ENCODE results near the gene KIT.

Gene KIT

DNA sequence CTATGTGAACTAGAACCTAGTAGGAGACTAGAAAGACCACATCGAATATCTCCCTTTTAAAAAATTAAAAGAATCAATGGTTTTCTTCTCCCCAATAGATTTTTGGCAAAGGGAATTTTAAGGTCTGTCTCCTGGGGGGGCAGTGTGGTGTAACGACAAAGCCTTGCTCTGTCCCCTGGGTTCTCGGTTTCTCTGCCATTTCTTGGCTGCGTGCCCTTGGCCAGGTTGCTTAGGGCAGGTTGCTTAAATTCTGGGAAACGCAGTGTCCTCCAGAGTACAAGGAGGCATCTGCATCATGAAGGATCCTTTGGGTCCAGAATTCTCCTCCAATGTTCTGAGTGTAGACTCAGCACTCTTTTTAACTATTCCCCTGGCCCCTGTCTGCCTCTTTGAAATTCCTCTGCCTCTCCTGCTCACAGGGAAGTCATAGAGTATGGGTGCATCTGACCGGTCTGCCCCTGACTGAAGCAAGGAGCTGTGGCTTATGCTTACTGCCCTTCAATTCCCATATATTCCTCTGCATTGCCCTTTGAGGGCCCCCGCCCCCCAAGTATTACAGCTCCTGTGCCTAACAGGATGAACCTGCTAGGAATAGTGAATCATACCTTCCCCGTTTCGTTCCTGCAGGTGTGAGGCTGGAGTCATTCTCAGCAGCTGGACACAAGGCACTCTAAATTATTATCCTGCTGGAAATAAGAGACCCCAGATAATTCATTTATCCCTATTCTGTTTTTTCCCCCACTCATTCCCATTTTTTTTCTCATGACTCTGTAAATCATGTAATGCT is 2.2 kb downstream of the KIT start:
- intact Hi-C loops (cut with DNase I), result no loop called here
- no peak for DNase-seq

GRCh38 chr4:54660591-54660990 is 2.8 kb downstream of the KIT start:
- intact Hi-C loops (cut with DNase I), result no loop called here
- no peak for DNase-seq

GRCh38 chr4:54661169-54661568 is 3.4 kb downstream of the KIT start:
- no peak for DNase-seq
- intact Hi-C loops (cut with DNase I), result no loop called here

DNA sequence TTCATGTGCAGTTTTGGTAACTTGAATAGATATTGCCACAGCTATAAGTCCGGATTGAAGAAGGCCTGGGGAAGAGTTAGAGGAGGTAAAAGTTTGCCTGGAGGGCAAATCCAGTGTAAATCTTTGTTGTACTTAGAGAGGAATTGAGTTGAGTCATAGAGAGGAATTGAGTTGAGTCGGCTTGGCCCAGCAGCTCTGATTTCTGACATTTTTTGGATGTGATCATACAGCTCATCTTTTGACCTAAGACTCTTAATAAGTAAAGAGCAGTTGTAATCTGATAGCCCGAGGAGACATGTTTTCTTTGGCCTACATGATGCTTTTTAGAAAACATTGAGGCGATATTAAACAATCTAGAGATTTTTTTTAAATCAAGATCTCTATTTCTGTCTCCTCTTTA is 3.9 kb downstream of the KIT start:
- intact Hi-C loops (cut with DNase I), result no loop called here
- DNase-seq, result no peak

DNA sequence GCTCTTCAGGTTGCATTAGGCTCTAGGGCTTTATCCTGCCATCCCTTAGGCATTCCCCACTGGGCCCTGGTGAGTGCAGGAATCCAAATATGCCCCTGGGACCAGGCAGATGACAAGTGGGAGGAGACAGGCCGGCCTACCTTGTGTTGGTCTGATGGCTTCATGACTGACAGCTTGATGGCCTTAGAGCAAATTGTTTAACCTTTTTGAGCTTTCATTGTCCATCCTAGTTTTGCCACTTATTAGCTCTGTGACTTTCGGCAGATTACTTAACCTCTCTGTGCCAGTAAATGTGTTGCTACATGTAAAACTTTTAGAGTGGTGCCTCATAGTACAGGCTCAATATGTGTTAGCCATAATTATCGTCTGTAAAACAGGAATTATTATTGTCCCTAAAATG is 4.4 kb downstream of the KIT start:
- no peak for DNase-seq
- intact Hi-C loops (cut with DNase I), result no loop called here

- intact Hi-C loops (cut with DNase I), result no loop called here
- DNase-seq, result no peak
Measured at GRCh38 chr4:54662901-54663585, 5.3 kb downstream of the KIT start.

DNA sequence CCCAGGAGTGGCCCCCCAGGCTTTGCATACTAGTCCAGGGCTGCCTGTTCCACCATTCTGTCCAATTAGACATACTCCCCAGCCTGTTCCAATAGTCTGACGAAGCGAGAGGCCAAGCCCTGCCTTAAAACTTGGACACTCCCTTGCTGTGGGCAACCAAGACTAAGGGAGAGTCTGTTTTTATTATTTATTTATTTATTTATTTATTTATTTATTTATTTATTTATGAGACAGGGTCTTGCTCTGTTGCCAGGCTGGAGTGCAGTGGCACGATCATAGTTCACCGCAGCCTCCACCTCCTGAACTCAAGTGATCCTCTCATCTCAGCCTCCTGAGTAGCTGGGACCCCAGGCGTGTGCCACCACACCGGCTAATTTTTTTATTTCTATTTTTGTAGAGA is 6.6 kb downstream of the KIT start:
- intact Hi-C loops (cut with DNase I), result no loop called here
- DNase-seq, result no peak

DNA sequence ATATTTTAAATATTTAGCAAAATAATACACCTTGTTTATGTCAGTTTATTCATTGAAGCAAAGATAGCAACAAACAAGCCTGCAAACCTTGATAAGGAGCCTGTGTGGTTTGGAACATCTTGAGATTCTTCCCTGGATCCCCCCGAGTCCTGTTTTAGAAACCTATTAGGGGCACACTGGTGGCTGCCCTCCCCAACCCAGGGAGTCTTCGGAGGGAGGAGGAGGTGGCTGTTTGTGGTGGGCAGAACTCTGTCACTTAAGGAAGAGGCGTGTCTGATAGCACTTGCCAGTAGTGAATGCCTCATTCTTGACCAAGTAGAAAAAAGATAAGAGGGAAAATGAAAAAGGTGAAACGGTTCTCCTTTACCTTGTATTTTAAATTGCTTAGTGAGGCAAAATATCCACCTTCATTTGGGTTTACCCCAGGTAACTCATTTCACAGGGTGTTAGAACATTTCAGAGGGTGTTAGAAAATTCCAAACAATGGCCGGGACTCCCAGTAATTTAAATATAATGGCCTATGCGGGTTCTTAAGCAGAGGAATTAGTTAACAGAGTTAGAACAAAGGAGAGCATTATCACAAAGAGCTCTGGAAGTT is 10.4 kb downstream of the KIT start:
- no peak for DNase-seq

GRCh38 chr4:54669831-54670230 is 12.1 kb downstream of the KIT start:
- intact Hi-C loops (cut with DNase I), result no loop called here
- DNase-seq, result no peak

More for the DNA sequence above, 10.4 kb downstream of the KIT start:
- intact Hi-C loops (cut with DNase I), result no loop called here

DNA sequence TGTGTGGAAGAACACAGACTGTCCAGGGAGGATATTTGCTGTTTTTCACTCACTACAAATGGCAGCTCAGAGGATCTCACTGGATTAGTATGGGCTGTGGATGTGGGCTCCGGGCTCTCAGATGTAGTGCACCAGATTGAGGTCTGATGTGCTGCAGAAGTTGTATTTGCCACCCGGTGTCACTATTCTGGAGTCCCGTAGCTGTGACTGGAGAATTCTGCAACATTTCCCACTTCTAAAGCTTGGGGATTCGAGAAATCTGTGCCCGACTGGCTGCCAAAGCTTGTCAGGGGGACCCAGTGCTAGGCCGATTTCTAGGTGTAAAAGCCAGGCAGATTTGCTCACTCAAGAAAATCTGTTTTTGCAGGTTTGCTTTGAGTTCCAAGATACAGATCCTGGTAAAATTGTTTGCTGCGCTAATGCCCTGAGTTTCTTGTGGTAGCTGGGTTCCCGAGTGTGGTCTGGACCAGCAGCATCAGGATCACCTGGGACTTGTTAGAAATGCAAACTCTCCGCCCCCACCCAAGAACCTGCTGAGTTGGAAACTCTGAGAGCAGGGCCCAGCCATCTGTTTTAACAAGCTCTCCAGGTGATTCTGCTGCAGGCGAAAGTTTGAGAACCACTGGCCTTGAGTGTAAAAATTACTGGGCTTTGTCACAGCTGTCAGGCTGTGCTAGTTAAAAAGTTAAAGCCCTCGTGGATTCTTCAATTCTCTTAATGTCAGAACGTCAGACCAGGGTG is 18.1 kb downstream of the KIT start:
- DNase-seq, result no peak

GRCh38 chr4:54676658-54677057 is 18.9 kb downstream of the KIT start:
- no peak for DNase-seq
- intact Hi-C loops (cut with DNase I), result no loop called here

More for the DNA sequence above, 18.1 kb downstream of the KIT start:
- intact Hi-C loops (cut with DNase I), result no loop called here

DNA sequence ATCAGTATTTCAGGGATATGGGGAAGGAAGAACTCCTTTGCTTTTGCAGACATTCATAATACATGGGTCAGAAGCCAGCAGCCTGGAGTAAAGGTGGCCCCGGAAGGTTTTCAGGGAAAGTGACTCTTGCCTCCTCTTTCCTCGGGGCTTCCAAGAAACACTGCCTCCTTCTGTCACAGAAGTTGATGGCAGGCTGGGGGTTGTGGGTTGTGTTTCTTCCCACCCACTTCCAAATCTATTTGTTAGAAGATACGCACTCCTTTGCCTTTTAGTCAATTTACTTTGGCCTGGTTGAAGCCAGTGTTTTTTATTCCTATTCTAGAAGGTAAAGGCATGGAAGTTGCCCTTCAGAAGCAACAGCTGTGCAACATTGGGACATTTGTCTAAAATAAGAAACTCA is 19.7 kb downstream of the KIT start:
- no peak for DNase-seq
- intact Hi-C loops (cut with DNase I), result no loop called here

- intact Hi-C loops (cut with DNase I), result no loop called here
- no peak for DNase-seq
Measured at GRCh38 chr4:54677853-54678650, 20.3 kb downstream of the KIT start.

GRCh38 chr4:54678826-54679225 is 21.1 kb downstream of the KIT start:
- intact Hi-C loops (cut with DNase I), result no loop called here
- DNase-seq, result no peak

DNA sequence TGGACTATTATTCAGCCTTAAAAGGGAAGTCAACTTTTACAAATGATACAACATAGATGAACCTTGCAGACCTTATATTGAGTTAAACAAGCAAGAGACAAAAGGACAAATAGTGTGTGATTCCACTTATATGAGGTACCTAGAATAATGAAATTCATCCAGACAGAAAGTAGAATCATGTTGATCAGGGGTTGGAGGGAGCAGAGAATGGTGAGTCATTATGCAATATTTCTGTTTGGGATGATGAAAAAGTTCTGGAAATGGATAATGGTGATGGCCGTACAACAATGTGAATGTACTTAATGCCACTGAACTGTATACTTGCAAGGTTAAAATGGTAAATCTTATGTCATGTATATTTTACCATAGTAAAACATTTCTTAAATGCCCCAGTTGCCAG is 22.1 kb downstream of the KIT start:
- DNase-seq, result no peak
- intact Hi-C loops (cut with DNase I), result no loop called here

GRCh38 chr4:54683616-54684346 is 26.0 kb downstream of the KIT start:
- intact Hi-C loops (cut with DNase I), result no loop called here
- DNase-seq, result no peak

DNA sequence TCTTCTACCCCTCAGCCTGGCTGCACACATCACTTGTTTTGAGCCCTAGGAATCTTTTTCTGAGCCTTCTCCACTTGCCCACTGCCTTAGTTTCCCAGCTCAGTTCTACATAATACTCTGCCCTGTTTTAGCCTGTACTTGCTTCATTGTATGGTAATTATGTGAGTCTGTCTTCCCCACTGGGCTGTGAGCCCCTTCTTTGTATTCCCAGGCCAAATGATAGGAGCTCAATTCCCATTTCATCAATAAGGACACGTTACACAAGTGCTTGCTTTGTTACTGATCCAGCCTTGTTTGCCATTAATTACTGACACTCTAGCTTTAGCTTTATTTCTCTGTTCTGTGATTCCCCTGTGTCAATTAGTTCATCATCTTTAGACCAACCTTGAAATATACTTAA is 28.1 kb downstream of the KIT start:
- no peak for DNase-seq

GRCh38 chr4:54687887-54688841 is 30.4 kb downstream of the KIT start:
- no peak for DNase-seq
- intact Hi-C loops (cut with DNase I), result no loop called here

More for the DNA sequence above, 28.1 kb downstream of the KIT start:
- intact Hi-C loops (cut with DNase I), result no loop called here

GRCh38 chr4:54695337-54695736 is 37.6 kb downstream of the KIT start:
- intact Hi-C loops (cut with DNase I), result no loop called here
- DNase-seq, result no peak
